IMR-90 (cell line): ENCODE data around the gene RAB23.

ENCODE experiments used
- BHLHE40 ChIP-seq: fragments of 150-350 bp; IDR thresholded peaks from 2 replicates; pipeline ENCODE4 v1.6.1; 2016; ENCODE audit warnings: mild to moderate bottlenecking, low read depth, low read length
- CEBPB ChIP-seq: IDR thresholded peaks from 2 replicates; pipeline ENCODE4 v1.6.1; 2012; ENCODE audit warnings: low read depth, low read length, improper control_type of control experiment
- CHD1 ChIP-seq: IDR thresholded peaks from 2 replicates; pipeline ENCODE4 v1.6.1; 2012; ENCODE audit warnings: low read depth, low read length, improper control_type of control experiment
- CTCF ChIP-seq: conservative IDR thresholded peaks from 2 replicates; pipeline ENCODE4 v1.5.1; 2012; ENCODE audit warnings: mild to moderate bottlenecking, low read depth, low read length, improper control_type of control experiment
- ELK1 ChIP-seq: fragments of 150-350 bp; IDR thresholded peaks from 2 replicates; pipeline ENCODE4 v1.6.1; 2016; ENCODE audit warnings: low read depth, mild to moderate bottlenecking, low read length, moderate library complexity, borderline replicate concordance
- FOS ChIP-seq: fragments of 150-350 bp; IDR thresholded peaks from 2 replicates; pipeline ENCODE4 v1.6.1; 2016; ENCODE audit warnings: low read depth, low read length
- MAFK ChIP-seq: IDR thresholded peaks from 2 replicates; pipeline ENCODE4 v1.6.1; 2012; ENCODE audit warnings: low read depth, low read length, improper control_type of control experiment
- MAZ ChIP-seq: IDR thresholded peaks from 2 replicates; pipeline ENCODE4 v1.6.1; 2012; ENCODE audit warnings: low read depth, mild to moderate bottlenecking, low read length, improper control_type of control experiment, moderate library complexity, borderline replicate concordance
- MXI1 ChIP-seq: IDR thresholded peaks from 2 replicates; pipeline ENCODE4 v1.6.1; 2012; ENCODE audit warnings: low read depth, mild to moderate bottlenecking, low read length, moderate library complexity, borderline replicate concordance
- POLR2A ChIP-seq: IDR thresholded peaks from 2 replicates; pipeline ENCODE4 v1.6.1; 2012; ENCODE audit warnings: mild to moderate bottlenecking, low read depth, low read length
- RAD21 ChIP-seq: IDR thresholded peaks from 2 replicates; pipeline ENCODE4 v1.6.1; 2012; ENCODE audit warnings: low read length, improper control_type of control experiment
- RFX5 ChIP-seq: IDR thresholded peaks from 2 replicates; pipeline ENCODE4 v1.8.0; 2012; ENCODE audit warnings: low read depth, mild to moderate bottlenecking, low read length, moderate library complexity
- SMC3 ChIP-seq: fragments of 150-350 bp; IDR thresholded peaks from 2 replicates; pipeline ENCODE4 v1.6.1; 2016; ENCODE audit warnings: low read depth, mild to moderate bottlenecking, antibody characterized with exemption, low read length, moderate library complexity
- USF2 ChIP-seq: fragments of 150-350 bp; IDR thresholded peaks from 2 replicates; pipeline ENCODE4 v1.6.1; 2017; ENCODE audit warnings: mild to moderate bottlenecking, antibody characterized with exemption, low read length, low read depth

- TF ChIP-seq CTCF (no peak), BHLHE40 (no peak), USF2 (no peak), MXI1 (no peak), POLR2A (no peak), RAD21 (no peak), MAFK (no peak), ELK1 (no peak), SMC3 (no peak), CEBPB (no peak), FOS (no peak), CHD1 (no peak), RFX5 (no peak), MAZ (no peak)
Observed at GRCh38 chr6:57137350-57137749, 84.8 kb downstream of the RAB23 start.
